NCI-H510A (cell line): ENCODE results near the gene EXD2.
A peak's percentile ranks its signal among the peaks of the same experiment; 100 is the strongest.
"Not testable (repeated sequence)": the region's sequence is repeated elsewhere in the genome, so short reads cannot be mapped to it uniquely, and the experiment has no call there.

Experiments
- DNase-seq: peaks from one replicate; lab custom pipeline; 2025; lab: John Stamatoyannopoulos, UW

The EXD2 gene

GRCh38 chr14:69193721-69194120 lies 2.4 kb downstream of the EXD2 start:
- no peak for DNase-seq

GRCh38 chr14:69199786-69200185 lies 8.5 kb downstream of the EXD2 start:
- DNase-seq = no peak

- DNase-seq = no peak
Observed at GRCh38 chr14:69204753-69205152, 13.5 kb downstream of the EXD2 start.

- no peak for DNase-seq
Observed at GRCh38 chr14:69207435-69208041, 16.2 kb downstream of the EXD2 start.

GRCh38 chr14:69208666-69209065 lies 17.4 kb downstream of the EXD2 start:
- no peak for DNase-seq

- DNase-seq = no peak
Observed at GRCh38 chr14:69214393-69214792, 23.1 kb downstream of the EXD2 start.

GRCh38 chr14:69217663-69218062 lies 26.4 kb downstream of the EXD2 start:
- DNase-seq = not testable (repeated sequence)

- DNase-seq = no peak
Observed at GRCh38 chr14:69224946-69225345, 33.6 kb downstream of the EXD2 start.

- DNase-seq = no peak
Observed at GRCh38 chr14:69226178-69226577, 34.9 kb downstream of the EXD2 start.

GRCh38 chr14:69226736-69227135 lies 35.4 kb downstream of the EXD2 start:
- no peak for DNase-seq

GRCh38 chr14:69231486-69231885 lies 40.2 kb downstream of the EXD2 start:
- no peak for DNase-seq

- DNase-seq = no peak
Observed at GRCh38 chr14:69232388-69232787, 41.1 kb downstream of the EXD2 start.

GRCh38 chr14:69234106-69234505 lies 42.8 kb downstream of the EXD2 start:
- no peak for DNase-seq

- DNase-seq = no peak
Observed at GRCh38 chr14:69235708-69236107, 44.4 kb downstream of the EXD2 start.

GRCh38 chr14:69237142-69237541 lies 45.8 kb downstream of the EXD2 start:
- DNase-seq = no peak

- DNase-seq = no peak
Observed at GRCh38 chr14:69237584-69237983, 46.3 kb downstream of the EXD2 start.

GRCh38 chr14:69238883-69239282 lies 47.6 kb downstream of the EXD2 start:
- DNase-seq = no peak

- no peak for DNase-seq
Observed at GRCh38 chr14:69240527-69241173, 49.4 kb downstream of the EXD2 start.

GRCh38 chr14:69241577-69241976 lies 50.3 kb downstream of the EXD2 start:
- DNase-seq = no peak

GRCh38 chr14:69242311-69243224 lies 51.3 kb downstream of the EXD2 start:
- no peak for DNase-seq

GRCh38 chr14:69244946-69245345 lies 53.6 kb downstream of the EXD2 start:
- no peak for DNase-seq

GRCh38 chr14:69246331-69246730 lies 55.0 kb downstream of the EXD2 start:
- DNase-seq = peak; percentile 38
